Retinal pigment epithelial cell (primary cell): ENCODE data around the gene FAM13A.

Experiments used
- DNase-seq: peaks from one replicate; pipeline ENCODE4 v3.0.0-alpha.2; 2010; ENCODE audit warnings: low read depth
- H3K4me3 ChIP-seq: 2 replicates; pipeline ENCODE4 v1.5.1; 2011; ENCODE audit warnings: mild to moderate bottlenecking, low read length, control low read depth, moderate library complexity
- CTCF ChIP-seq: conservative IDR thresholded peaks from 2 replicates; pipeline ENCODE4 v1.5.1; 2011; ENCODE audit warnings: low read depth, low read length, control low read depth, inconsistent platforms

The FAM13A gene

DNA sequence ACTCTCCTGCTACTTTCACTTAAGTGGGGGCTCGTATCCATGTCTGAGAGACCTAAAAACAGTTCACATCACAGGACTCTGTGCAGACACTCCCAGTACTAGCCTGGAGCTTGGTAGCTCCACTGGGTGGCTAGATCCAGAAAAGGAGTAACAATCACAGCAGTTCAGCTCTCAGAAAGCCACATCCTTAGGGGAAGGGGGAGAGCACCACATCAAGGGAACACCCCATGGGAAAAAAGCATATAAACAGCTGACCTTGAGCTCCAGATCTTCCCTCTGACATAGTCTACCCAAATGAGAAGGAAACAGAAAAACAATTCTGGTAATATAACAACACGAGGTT lies 175.8 kb downstream of the FAM13A start:
- H3K4me3 ChIP-seq: no peak overlapping the region
- DNase-seq: no peak
- no peak for TF ChIP-seq CTCF

- TF ChIP-seq CTCF: no peak
- H3K4me3 ChIP-seq: no peak overlapping the region
- DNase-seq: no peak
These were observed 176.3 kb downstream of the FAM13A start for GRCh38 chr4:88880501-88881226.

DNA sequence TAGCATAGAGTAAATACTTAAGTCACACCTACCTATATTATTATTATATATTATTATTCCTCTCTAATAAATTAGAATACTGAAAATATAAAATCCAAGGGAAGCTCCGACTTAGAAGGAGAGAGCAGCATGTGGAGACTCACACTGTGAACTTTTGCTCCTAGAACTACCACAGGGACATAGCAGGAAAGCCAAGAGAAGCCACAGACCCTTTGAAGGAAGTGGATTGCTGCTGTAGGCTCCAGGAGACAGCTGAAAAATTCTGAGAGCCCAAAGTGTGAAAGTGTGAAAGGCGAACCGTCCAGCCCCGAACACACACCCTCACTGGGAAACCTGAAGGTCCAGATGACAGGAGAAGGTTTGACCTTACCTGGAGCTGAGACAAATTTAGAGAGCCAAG lies 177.0 kb downstream of the FAM13A start:
- no peak for DNase-seq
- TF ChIP-seq CTCF: no peak
- H3K4me3 ChIP-seq: no peak overlapping the region

- H3K4me3 ChIP-seq: no peak overlapping the region
- no peak for TF ChIP-seq CTCF
These were observed 178.3 kb downstream of the FAM13A start for GRCh38 chr4:88878642-88879041.

GRCh38 chr4:88870428-88870827 lies 186.6 kb downstream of the FAM13A start:
- DNase-seq: no peak
- TF ChIP-seq CTCF: no peak
- no peak overlapping the region for H3K4me3 ChIP-seq

More at GRCh38 chr4:88878642-88879041, 178.3 kb downstream of the FAM13A start:
- DNase-seq: no peak

DNA sequence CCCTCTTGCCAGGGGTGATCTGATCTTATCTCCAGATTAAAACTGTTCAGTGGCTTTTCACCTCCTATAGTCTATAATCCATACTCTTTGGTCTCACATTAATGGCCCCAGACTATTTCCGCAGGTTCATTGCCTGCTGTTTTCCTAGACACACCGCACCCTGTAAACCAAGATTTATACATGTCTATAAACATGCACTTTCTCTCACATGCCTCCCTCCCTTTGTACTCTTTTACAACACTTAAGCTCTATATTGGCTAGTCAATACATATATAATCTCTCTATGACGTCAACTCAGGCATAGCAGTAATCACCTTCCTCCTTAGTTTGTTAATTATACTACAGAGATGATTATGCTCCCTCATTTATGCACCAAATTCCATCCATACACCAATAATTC lies 188.5 kb downstream of the FAM13A start:
- no peak for DNase-seq
- H3K4me3 ChIP-seq: no peak overlapping the region
- TF ChIP-seq CTCF: no peak

GRCh38 chr4:88866862-88867550 lies 190.0 kb downstream of the FAM13A start:
- H3K4me3 ChIP-seq: no peak overlapping the region
- no peak for TF ChIP-seq CTCF
- no peak for DNase-seq
